Left hindlimb (tissue), 1 donor: ENCODE measurements around the gene PSMA3.
"Not testable (repeated sequence)": the region's sequence is repeated elsewhere in the genome, so short reads cannot be mapped to it uniquely, and the experiment has no call there.

ENCODE experiments used
- DNase-seq: peaks from one replicate; pipeline ENCODE4 v3.0.0-alpha.2; 2018

The PSMA3 gene

DNA sequence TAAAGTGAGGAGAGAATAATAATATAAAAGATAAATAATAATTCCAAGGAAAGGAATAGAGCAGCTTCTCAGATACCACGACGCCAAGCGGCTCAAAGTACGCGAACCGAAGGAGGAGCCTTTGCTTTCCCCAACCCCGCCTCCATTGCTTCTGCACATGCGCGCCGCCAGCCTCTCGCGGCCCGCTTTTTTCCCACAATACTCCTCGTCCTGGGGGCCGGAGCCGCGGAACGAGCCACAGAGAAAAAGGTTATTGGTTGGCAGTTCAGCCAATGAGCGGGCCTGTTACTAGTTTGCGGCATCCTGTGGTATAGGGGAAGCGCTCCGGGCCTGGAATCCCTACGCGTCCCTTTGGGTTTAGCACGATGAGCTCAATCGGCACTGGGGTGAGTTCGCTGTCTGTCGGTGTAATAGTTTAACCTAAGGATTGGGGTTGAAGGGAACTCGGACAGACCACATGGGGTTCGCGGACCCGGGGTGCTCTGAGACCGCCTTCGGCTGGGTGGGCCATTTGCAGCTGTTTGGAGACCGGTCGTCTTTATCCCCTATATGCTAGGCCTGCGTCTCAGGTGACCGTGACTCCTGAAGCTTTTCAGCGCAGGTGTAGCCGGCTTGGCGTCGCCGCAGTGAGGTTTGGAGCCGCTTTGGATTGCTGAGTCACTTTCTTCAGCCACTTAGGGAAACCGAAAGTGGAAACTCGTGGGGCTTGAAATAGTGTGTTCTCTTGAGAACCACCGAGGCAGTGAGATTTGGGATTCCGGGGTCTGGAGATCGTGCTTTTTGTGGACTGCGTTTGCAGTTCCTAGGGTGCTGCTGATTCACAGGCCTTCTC is at the start of gene PSMA3:
Gene PSMA3, plus strand, starts transcription at position 288 of the 832 bp plus-strand sequence. Its CDS starts 78 bp downstream, at position 366.
- DNase-seq: peak; percentile 98

DNA sequence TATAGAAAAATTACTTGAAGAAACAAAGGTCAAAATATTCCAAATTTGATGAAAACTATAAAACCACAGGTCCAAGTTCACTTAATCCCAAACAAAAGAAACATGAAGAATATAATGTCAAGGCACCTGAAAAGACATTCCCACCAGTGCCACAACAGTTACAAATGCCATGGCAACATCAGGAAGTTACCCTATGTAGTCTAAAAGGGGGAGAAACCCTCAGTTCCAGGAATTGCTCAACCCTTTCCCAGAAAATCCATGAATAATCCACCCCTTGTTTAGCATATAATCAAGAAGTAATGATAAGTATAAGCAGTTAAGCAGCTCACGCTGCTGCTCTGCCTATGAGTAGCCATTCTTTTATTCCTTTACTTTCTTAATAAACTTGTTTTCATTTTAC is 48.4 kb upstream of the PSMA3 start:
- DNase-seq: no peak

DNA sequence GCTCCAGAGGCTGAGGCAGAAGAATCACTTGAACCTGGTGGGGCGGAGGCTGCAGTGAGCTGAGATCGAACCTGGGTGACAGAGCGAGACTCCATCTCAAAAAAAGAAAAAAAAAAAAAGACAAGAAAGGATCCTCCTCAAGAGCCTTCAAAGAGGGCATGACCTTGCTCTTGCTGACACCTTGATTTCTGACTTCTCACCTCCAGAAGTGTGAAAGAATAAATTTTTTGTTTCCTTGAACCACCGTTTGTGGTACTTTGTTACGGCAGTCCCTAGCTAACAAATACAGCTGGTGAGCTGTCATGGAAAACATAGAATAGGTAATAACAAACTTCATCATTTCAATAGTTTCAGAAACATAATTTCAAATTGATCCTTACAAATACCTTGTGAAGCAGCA is 46.6 kb upstream of the PSMA3 start:
- no peak for DNase-seq

DNA sequence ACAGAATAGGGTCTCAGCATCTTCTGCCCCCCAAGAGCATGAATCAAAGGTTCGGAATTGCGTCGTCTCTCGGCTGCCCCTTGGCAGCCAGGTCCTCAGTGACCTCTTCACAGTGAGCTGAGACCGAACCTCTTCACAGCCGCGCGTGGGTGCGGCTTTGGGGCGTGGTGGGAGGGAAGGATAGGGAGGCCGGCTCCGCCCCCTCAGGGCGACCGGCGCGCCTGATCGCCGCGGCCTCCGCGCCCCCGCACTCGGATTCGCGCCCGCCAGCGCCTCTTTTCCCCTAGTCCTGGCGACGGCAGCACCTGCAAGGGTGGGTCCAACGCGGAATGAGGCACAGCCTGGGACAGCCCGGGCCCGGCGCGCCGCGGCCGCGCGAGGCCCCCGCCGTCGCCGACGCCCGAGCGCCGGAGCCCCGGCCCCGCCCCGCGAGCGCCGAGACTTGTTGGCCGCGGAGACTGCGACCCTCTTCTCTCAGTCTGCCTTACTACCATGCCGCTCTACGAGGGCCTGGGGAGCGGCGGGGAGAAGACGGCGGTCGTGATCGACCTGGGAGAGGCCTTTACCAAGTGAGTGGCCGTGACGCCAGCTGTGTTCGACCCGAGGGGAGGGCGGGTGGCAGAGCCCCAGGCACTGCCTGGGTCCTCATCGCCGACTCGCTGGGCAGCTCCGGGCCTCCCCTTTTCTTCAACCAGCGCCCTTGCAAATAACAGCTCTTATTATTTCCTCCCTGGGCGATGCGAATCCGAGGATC is 44.7 kb upstream of the PSMA3 start, which contains the start of gene ACTR10:
Gene ACTR10, plus strand, starts transcription at position 424 of the 754 bp plus-strand sequence. Its CDS starts 69 bp downstream, at position 493.
- DNase-seq: peak; percentile 90

DNA sequence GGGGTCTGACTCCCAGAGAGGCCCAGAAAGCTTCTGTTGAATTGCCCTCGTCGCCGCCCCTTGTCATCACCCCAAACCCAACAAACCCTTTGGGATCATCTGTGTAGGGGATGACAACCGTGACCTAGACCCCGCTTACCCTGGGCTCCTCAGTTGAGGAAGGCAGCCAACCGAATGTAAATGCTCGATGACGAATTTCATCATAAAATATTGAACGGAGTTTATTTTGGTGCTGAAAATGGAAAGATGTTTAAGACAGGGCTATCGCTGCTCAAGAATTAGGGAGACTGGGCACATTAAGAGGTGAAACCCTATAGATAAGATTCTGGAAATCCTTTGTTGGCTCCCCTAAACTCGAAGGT is 44.2 kb upstream of the PSMA3 start:
- no peak for DNase-seq

DNA sequence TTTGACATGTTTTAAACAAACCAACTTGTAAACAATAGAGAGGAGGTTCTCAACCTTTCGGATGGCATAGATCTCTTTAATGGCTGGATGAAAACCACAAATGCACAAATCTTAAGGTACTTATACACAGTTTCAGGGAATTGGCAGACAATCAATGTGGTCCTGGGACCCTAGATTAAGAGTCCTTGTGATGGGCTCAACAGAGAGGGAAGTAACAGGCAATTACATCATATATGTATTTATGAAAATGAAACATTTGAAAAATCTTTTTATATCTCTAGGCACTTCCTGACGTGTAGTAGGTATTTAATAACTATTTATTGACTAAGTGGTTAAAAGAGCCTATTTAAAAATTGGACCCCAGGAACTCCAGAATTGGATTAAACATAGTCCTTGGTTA is 43.8 kb upstream of the PSMA3 start:
- DNase-seq: no peak

DNA sequence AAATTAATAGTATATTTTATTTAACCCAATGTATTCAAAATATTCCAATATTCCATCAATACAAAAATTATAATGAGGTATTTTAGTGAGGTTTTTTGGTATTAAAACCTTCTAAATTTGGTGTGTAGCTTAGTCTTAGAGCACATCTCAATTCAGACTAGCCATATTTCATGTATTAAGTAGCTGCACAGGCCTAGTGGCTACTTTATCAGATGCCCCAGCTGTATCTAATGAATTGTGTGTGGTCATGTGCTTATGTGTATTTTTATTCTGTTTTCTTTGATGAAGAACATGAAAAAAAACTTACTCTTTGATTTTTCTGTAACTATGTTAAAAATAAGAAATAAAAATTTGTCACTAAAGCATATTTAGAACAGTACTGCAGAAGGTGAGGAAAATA is 31.5 kb upstream of the PSMA3 start:
- DNase-seq: no peak

DNA sequence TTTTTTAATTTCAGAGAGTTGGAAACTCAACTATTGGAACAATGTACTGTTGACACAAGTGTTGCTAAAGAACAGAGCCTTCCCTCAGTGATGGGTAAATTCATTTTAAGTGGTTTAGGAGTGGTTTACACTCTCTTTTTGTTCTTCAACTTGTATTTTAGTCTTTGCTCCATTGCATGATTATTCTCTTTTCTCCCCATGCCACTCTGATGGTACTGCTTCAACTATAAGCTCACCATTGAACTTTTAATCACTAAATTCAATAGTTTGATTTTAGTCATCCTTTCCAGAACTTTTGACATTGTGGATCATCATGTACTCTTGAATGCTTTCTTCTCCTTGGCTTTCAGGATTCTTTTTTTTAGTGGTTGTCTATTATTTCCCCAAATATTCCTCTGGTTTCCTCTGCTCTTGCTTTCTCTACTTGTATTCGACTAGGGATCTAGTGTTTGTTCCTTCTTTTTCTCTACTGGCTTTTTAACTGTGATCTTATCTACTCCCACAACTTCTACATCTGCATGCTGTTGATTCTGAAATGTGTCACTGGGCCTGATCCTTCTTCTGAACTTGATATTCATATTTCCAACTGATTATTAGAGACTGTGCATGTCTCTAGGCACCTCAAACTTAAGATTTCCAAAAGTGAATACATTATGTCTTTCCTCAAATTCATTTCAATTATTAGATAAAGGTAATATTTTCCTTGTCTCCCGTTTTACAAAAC is 29.3 kb upstream of the PSMA3 start:
- no peak for DNase-seq

DNA sequence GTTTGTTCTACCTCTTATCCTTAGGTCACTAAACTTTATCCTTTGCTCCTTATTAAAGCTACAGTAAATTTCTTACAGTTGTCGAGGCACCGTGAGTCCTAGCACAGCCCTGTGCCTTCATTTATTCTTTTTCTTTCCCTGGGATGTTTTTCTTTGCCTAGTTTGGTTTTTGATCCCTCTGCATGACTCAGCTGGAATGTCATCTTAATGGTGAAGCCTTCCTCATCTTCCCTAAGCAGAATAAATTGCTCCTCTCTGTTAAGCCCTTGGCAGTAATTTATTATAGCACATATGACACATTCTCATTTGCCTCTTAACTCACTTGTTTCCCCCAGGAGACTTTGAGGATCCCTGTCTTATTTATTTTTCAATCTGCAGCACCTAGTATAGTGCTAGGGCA is 28.1 kb upstream of the PSMA3 start:
- no peak for DNase-seq

DNA sequence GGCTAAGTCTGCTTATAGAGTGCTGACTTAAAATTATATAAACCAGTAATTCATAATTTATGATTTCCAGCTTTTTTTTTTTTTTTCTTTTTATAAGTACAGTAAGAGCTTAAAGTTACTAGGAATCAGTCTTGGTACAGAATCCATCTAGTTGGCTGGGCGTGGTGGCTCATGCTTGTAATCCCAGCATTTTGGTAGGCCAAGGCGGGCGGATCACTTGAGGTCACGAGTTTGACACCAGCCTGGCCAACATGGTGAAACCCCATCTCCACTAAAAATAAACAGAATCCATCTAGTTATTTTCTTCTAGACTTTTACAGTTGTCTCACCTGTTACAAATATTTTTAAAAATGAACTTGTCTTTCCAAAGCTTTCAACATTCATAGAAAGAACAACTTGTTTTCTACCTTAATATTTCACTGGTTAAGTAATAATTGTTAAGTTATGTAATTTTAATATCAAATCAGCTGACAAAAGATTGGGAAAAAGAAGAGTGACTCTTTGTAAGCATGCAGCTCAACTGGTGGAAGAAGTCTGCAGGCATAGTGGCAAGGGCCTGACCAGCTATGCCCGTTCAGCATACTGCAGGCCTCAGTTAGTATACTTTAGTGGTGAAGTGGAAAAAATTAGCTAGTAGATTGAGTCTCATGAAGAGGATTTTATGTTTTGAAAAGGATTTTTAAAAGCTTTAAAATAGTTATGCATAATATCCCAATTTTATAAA is 17.4 kb upstream of the PSMA3 start:
- no peak for DNase-seq

DNA sequence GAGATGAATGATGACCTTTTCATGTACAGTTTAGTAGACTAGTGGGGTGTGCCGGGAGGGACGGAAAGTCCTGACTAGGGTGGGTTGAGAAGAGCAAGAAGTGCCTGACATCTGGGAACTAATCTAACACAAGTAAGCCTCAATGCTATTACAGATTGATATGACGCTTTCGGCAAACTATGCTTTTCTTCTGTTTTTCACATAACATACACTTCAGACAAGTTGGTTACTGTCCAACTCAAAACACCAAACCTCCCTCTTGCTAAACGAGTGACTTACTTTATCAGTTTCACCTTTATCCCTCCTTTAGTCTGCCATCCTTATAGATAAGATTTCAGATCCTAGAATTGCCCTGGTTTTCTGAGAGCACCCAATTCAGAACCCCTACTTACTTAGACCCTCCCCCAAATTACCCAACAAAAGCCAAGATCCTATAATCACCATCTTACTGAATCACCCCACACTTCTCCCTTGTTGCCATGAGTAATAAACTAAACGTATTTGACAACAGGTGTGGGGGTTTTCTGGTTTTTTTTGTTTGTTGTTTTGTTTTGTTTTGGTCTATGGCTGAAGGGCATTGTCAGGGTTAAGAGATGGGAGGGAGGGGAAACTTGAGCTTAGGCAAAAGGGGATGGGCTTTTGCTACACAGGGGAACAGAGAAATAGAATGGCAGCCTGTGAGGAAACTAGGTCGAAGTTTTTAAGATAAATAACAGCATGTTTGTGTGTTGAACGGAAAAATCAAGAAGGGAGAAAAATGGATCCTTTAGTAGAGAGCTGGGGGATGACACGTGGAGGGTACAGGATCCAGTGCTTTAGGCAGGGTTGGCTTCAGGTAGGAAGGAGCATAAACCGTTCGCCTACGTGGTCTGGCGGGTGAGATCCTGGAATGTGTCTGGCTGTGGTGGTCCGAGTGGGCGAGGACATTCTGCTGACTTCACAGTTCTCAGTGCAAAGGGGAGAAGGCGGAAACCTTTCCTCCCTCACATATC is 6.1 kb upstream of the PSMA3 start:
- peak; percentile 71 for DNase-seq

DNA sequence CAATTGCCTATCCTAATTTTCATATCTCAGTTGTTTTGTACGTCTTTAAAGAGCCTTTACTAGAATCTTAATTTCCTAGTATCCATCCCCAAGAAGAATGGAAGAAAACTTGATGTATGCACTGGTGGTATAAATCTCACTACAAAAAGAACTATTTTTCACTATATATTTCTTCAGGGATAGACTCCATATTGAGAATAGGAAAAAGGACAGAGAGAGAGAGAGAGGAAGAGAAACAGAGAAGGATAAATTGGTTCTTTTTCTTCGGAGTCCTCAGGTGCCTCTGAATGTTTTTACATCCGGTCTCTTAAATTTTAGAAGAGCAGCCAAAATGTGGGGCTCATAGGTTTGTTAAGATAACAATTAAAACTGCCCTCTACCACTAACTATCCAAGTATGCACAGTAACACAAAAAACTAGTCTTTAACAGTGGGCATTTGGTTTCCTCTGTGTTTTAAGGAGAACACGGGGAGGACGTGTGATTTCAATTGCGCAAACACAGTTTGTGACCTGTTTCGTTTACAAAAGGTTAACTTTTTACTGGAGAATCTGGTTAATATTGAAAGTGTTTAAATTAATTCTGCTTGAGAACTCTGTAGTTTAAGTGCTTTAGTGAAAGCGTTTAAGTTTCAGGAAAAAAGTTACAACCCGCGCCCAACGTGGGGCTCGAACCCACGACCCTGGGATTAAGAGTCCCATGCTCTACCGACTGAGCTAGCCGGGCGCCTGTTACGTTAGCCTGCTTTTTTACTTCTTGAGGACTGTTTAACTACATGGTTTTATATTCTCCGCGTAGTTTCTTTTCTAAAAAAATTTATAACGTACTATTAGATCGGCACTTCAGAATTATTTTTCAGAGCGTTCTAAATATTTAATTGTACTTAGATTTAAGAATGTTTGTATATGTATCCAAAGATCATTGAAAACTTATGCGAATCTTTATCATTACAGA is 5.1 kb upstream of the PSMA3 start:
- peak; percentile 83 for DNase-seq

DNA sequence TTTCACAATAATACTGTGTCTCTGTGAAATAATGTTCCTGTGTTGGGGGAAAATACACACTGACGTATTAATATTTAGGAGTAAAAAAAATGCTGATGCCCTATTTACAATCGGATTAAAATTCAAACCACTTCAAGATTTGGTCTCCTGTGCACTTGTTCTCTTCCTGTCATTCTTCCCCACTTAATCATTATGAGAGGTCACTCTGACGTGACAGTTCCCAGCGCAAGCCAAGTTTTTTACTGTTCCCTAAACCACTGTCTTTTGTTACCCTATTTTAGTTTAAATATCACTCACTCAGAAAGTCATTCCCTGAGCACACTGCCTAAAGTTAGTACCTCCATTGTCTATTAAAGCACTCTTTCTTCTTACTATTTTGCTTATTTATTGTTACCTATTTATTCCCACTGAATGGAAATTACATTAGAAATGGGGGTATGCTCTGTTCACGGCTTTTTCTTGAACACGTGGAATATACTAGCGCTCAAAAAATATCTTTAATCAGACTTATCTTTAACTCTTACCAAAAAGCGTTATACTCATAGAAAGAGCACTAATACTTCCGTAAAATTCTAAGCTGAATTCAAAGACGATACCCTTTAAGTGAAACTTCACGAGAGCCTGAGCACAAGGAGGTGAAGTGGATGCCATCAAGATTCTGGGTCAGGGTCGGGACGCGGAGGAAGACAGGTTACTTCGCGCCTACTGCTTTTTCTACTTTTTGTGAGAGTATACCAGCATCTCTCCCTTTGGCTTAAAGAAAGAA is 670 bp upstream of the PSMA3 start:
- DNase-seq: no peak

DNA sequence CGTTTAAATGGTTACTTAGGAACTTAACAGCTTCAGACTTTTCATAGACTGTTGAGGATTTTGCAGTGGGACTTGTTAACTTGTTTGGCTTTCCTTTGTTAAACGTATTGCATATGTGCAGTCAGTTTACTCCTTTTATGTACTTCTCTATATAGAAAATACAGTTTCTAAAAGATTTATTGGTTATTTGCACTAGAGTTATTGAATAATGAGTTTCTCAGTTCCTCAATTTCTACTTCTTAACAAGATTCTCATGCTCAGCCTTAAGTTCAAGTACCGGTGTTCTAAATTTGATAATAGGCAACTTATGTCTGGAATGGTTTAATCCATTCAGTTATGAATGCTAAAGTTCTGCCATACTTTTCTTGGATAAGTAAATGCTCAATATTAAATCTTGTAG is 919 bp downstream of the PSMA3 start:
- DNase-seq: no peak

DNA sequence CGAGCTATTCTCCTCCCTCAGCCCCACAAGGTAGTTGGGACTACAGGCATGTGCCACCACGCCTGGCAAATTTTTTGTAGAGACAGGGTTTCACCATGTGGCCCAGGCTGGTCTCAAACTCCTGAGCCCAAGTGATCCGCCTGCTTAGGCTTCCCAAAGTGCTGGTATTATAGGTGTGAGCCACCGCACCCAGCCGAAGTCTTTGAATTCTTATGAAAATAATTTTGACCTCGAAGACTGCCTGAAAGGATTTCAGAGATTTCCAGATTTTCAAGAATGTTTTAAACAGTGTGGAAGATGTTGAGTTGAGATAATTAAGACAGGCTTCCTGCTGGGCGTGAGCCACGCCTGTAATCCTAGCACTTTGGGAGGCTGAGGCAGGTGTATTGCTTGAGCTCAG is 5.0 kb downstream of the PSMA3 start:
- DNase-seq: no peak

DNA sequence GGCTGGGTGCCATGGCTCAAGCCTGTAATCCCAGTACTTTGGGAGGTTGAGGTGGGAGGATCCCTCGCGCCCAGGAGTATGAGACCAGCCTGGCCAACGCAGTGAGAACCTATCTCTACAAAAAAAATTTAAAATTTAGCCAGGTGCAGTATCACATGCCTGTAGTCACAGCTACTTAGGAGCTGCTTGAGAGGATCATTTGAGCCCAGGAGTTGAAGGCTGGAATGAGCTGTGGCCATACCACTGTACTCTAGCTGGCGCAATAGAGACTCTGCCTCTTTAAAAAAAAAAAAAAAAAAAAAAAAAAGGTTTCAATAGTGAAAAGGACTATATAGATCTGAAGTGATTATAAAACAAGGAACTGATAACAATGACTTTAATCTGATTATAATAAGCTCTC is 13.5 kb downstream of the PSMA3 start:
- DNase-seq: no peak

DNA sequence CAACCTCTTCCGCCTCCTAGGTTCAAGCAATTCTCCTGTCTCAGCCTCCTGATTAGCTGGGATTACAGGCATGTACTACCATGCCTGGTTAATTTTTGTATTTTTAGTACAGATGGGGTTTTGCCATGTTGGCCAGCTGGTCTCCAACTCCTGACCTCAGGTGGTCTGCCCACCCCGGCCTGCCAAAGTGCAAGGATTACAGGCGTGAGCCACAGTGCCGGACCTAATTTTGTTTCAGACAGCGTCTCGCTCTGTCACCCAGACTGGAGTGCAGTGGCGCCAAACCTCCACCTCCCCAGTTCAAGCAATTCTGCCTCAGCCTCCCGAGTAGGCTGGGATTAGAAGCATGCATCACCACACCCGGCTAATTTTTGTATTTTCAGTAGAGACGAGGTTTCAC is 17.4 kb downstream of the PSMA3 start:
- not testable (repeated sequence) for DNase-seq

DNA sequence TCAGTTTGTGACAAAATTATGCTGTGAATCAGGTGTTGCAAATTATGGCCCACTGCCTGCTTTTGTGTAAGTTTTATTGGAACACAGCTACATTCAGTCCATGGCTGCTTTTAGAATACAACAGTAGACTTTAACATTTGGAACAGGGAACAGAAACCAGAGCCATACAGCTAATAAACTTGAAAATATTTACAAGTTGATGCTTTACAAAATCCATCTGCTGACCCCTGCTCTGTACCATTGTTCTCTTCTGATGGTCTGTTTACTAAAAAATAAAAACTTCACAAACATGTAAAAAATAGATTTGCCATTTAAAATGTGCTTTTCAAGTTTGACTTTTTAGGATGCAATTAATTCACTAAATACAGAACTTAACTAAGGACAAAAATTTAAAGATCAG is 20.8 kb downstream of the PSMA3 start:
- DNase-seq: no peak

DNA sequence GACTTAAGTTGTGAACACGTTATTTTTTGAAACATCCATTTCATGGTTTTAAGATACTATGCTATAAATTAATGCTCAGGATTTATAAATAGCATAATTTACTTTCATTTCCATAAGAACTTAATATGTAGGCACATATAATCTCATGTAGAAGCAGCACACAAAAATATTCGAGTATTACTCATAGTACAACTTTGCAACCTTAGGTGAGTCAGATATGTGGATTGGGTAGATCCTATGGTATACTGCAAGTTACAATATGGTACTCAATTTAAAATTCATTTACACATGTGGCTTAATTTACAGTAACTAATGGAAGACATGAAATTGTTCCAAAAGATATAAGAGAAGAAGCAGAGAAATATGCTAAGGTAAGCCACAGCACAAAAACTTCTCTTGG is 26.0 kb downstream of the PSMA3 start:
- no peak for DNase-seq
